Endodermal cell (in vitro differentiated cells): ENCODE measurements around the gene REXO1. TPM values are rescaled to one million over a fixed set of nuclear protein-coding genes. Genes with fewer than 3 reads are reported as not detected.

ENCODE experiments used
- DNase-seq: peaks from one replicate; pipeline ENCODE4 v3.0.0-alpha.2; 2017
- H3K27ac ChIP-seq: 2 replicates; pipeline ENCODE4 v1.5.1; 2013; ENCODE audit warnings: mild to moderate bottlenecking, low read depth, low read length, moderate library complexity
- H3K27me3 ChIP-seq: 2 replicates; pipeline ENCODE4 v1.6.1; 2013; ENCODE audit warnings: mild to moderate bottlenecking, low read length, moderate library complexity; ENCODE audit not compliant: insufficient read depth, control insufficient read depth, poor library complexity, severe bottlenecking
- H3K36me3 ChIP-seq: 2 replicates; pipeline ENCODE4 v1.7.0; 2013; ENCODE audit warnings: mild to moderate bottlenecking, low read length, moderate library complexity; ENCODE audit not compliant: control insufficient read depth, insufficient read depth
- H3K4me1 ChIP-seq: one replicate; pipeline ENCODE4 v1.7.0; 2013; ENCODE audit warnings: low read length; ENCODE audit not compliant: control insufficient read depth, insufficient read depth
- H3K4me3 ChIP-seq: 2 replicates; pipeline ENCODE4 v1.5.1; 2013; ENCODE audit warnings: mild to moderate bottlenecking, low read length, moderate library complexity
- H3K9ac ChIP-seq: 2 replicates; pipeline ENCODE4 v1.6.1; 2013; ENCODE audit warnings: mild to moderate bottlenecking, low read length, moderate library complexity; ENCODE audit not compliant: poor library complexity, severe bottlenecking; ENCODE audit errors: extremely low read depth
- H3K9me3 ChIP-seq: 2 replicates; pipeline ENCODE4 v1.6.1; 2013; ENCODE audit warnings: mild to moderate bottlenecking, low read length, moderate library complexity; ENCODE audit not compliant: control insufficient read depth
- H3K27ac Mint-ChIP-seq: 2 replicates; pipeline ENCODE4 v1.8.0; 2020; ENCODE audit warnings: mixed read lengths
- H3K27me3 Mint-ChIP-seq: 2 replicates; pipeline ENCODE4 v1.8.0; 2021; ENCODE audit warnings: mild to moderate bottlenecking, mixed read lengths; ENCODE audit not compliant: insufficient read depth
- H3K36me3 Mint-ChIP-seq: 2 replicates; pipeline ENCODE4 v1.8.0; 2020; ENCODE audit warnings: low read depth, mixed read lengths
- H3K4me1 Mint-ChIP-seq: 2 replicates; pipeline ENCODE4 v1.8.0; 2020; ENCODE audit warnings: mixed read lengths
- H3K4me3 Mint-ChIP-seq: 2 replicates; pipeline ENCODE4 v1.8.0; 2020; ENCODE audit warnings: mild to moderate bottlenecking, moderate library complexity, mixed read lengths
- H3K9me3 Mint-ChIP-seq: 2 replicates; pipeline ENCODE4 v1.8.0; 2020; ENCODE audit warnings: mild to moderate bottlenecking, mixed read lengths
- WGBS, 2 experiments: methylation state at CpG; one replicate each; pipeline versions ENCODE4 v1.1.5 to v1.1.7; 2013; ENCODE audit warnings: missing lambda C conversion rate in 2 of 2, mixed read lengths in 1 of 2; ENCODE audit not compliant: insufficient coverage in 1 of 2, insufficient read length in 1 of 2; 5-methylcytosine and 5-hydroxymethylcytosine counted together
- total RNA-seq, 2 donors: library from RNA; stranded (reverse); fragmentation: NEBNext Ultra II Directional in 1 of 2; extraction: Animal tissue kit (Norgen Biotek cat#: 25700) in 1 of 2; gene quantifications; 2 replicates in 1 of 2; 3 replicates in 1 of 2; pipeline ENCODE4 v1.2.1, GENCODE V29; 2021
- TF ChIP-seq, protein P1 (sequence below): fragments of 200-600 bp; sonication (generic); conservative IDR thresholded peaks from 2 replicates; pipeline ENCODE4 v1.5.0; 2021; ENCODE audit warnings: antibody characterized with exemption, mild to moderate bottlenecking

The REXO1 gene
- total RNA-seq, 2 donors from 2014 or later, result 51.6 to 56.4 TPM

DNA sequence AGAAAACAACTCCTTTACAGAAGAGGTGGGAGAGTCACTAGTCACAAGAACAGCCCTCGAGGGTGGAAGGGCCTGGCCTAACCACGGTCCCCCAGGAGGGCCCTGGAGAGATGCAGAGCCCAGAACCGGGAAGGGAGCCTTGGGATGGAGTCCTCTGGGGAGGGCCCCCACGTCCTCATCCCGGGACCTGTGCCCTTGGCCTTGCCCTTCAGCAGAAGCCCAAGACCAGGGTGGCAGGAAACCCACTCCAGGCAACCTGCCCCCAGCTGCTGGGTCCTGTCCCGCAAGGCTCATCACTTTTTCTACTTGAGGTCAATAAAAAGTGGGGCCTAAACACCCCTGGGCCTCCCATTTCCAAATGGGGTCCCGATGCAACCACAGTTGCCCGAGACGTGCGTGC lies 33.9 kb downstream of the REXO1 start:
- Histone ChIP-seq H3K4me1 (no peaks in the 10 kb centered on the region), H3K9me3 (no peaks in the 10 kb centered on the region), H3K36me3 (peaks cover 9% of the 10 kb centered on the region), H3K27me3 (no peaks in the 10 kb centered on the region), H3K9ac (no peak overlapping the region), H3K4me3 (no peak overlapping the region), H3K27ac (no peak overlapping the region)
- H3K27me3 Mint-ChIP-seq, result peaks cover 8% of the 10 kb centered on the region
- no peak for DNase-seq
- WGBS, 2 experiments, result 92 to 96% methylated on average over 8 to 10 of the region's 10 CpGs
- H3K4me3 Mint-ChIP-seq, result no peak overlapping the region
- no peak overlapping the region for H3K27ac Mint-ChIP-seq
- no peaks in the 10 kb centered on the region for H3K9me3 Mint-ChIP-seq
- peaks cover 9% of the 10 kb centered on the region for H3K36me3 Mint-ChIP-seq
- peaks cover 2% of the 10 kb centered on the region for H3K4me1 Mint-ChIP-seq
- TF ChIP-seq, protein P1, sequence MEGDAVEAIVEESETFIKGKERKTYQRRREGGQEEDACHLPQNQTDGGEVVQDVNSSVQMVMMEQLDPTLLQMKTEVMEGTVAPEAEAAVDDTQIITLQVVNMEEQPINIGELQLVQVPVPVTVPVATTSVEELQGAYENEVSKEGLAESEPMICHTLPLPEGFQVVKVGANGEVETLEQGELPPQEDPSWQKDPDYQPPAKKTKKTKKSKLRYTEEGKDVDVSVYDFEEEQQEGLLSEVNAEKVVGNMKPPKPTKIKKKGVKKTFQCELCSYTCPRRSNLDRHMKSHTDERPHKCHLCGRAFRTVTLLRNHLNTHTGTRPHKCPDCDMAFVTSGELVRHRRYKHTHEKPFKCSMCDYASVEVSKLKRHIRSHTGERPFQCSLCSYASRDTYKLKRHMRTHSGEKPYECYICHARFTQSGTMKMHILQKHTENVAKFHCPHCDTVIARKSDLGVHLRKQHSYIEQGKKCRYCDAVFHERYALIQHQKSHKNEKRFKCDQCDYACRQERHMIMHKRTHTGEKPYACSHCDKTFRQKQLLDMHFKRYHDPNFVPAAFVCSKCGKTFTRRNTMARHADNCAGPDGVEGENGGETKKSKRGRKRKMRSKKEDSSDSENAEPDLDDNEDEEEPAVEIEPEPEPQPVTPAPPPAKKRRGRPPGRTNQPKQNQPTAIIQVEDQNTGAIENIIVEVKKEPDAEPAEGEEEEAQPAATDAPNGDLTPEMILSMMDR, result no peak

DNA sequence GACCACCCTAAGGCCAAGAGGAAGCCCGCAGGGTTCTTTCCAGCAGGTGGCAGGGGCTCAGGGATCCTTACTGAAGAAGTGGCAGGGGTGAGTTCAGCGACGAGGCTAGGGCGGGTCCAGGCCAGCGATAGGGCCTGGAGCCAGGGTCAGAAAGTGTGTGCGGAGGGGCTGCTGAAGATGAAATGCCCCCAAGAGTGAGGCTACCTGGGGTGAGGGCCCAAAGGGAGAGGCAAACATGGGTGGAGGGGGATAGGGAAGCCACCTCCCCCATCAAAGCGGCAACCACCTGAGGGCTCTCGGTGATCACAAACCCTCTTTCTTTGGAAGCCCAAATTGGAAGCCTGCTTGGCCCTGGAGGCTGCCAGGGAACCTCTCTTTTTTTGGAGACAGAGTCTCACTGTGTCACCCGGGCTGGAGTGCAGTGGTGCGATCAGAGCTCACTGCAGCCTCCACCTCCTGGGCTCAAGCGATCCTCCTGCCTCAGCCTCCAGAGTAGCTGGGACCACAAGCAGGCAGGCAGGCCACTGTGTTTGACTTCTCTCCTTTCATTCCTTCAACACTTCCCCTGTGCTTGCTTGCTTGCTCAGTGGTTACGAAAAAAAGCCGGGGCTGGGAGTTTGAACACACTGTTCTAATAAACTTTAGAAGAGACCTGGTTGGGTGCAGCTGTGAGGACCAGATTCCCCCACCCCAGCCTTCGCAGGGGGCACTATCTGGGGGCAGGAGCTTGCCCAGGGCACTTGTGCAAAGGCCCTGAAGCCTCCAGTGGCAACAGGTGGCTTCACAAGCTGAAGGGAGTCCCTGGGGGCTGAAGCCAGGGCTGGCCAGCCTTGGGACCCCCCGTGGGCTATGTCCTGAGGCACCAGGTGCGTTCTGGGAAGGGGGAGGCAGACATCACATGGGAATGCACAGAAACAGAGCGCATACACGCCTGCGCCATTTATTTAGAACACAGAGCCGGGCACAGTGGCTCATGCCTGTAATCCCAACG lies 34.8 kb downstream of the REXO1 start:
- H3K4me1 Mint-ChIP-seq, result peaks cover 2% of the 10 kb centered on the region
- Histone ChIP-seq H3K4me1 (no peaks in the 10 kb centered on the region), H3K9ac (peak overlapping the region; percentile 33), H3K27ac (peak overlapping the region; percentile 53), H3K9me3 (no peaks in the 10 kb centered on the region), H3K36me3 (peaks cover 7% of the 10 kb centered on the region), H3K27me3 (no peaks in the 10 kb centered on the region), H3K4me3 (peak overlapping the region; percentile 85)
- H3K27me3 Mint-ChIP-seq, result peaks cover 8% of the 10 kb centered on the region
- DNase-seq, result no peak
- peak overlapping the region; percentile 95 for H3K27ac Mint-ChIP-seq
- peak overlapping the region; percentile 75 for H3K4me3 Mint-ChIP-seq
- TF ChIP-seq, protein P1, result no peak
- 69 to 73% methylated on average over 19 to 21 of the region's 21 CpGs for WGBS, 2 experiments
- H3K36me3 Mint-ChIP-seq, result peaks cover 9% of the 10 kb centered on the region
- H3K9me3 Mint-ChIP-seq, result no peaks in the 10 kb centered on the region

DNA sequence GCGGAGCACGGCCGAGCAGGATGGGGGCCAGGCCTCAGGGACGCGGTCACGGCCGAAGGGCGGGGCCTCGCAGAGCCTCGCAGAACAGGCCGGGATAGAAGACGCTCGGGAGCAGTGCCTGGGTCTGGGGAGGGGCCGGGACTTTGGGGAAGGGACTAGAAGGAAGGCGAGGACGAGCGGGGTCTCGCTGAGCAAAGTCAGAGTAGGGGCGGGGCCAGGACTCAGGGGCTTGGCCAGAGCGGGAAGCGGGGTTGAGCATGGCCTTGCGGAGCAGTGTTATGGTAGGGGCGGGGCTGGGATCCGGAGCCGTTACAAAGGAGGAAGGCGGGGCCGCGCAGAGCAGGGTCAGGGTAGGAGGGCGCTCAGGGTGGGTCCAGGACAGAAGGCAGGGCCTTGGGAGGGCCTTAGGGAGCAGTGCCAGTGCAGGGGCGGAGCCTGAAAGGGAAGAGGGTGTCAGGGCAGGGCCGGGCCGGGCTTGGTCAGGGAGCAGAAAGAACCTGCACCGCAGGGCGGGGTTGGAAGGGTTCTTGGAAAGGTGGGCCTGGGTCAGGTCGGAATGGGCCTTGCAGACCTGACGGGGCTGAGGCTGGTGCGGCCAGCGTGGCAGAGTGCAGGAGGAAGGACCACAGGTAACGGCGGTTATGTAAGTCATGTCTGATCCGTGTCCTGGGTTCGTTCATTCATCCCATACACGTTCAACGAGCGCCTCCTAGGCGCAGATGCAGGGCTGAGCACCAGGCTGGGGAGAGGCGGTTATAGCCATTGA lies 35.7 kb downstream of the REXO1 start:
- H3K9me3 Mint-ChIP-seq, result no peaks in the 10 kb centered on the region
- Histone ChIP-seq H3K27me3 (no peaks in the 10 kb centered on the region), H3K27ac (peak overlapping the region; percentile 53), H3K9me3 (no peaks in the 10 kb centered on the region), H3K9ac (peak overlapping the region; percentile 33), H3K4me3 (peak overlapping the region; percentile 85), H3K36me3 (no peaks in the 10 kb centered on the region), H3K4me1 (no peaks in the 10 kb centered on the region)
- H3K36me3 Mint-ChIP-seq, result peaks cover 5% of the 10 kb centered on the region
- peak overlapping the region; percentile 95 for H3K27ac Mint-ChIP-seq
- peaks cover 8% of the 10 kb centered on the region for H3K27me3 Mint-ChIP-seq
- peaks cover 2% of the 10 kb centered on the region for H3K4me1 Mint-ChIP-seq
- H3K4me3 Mint-ChIP-seq, result peak overlapping the region; percentile 75
- TF ChIP-seq, protein P1, result peak; percentile 86
- 1% methylated on average over 21 to 47 of the region's 47 CpGs for WGBS, 2 experiments
- peak; percentile 98 for DNase-seq
